Prostate gland (tissue), 2 donors: ENCODE results near the gene NUFIP1. TPM values are rescaled to one million over a fixed set of nuclear protein-coding genes. Genes with fewer than 3 reads are reported as not detected.

Experiments used
- DNase-seq: peaks from one replicate; pipeline ENCODE4 v3.0.0-alpha.2; 2019; ENCODE audit warnings: low spot score
- H3K27ac ChIP-seq, 2 donors: fragments of 200-600 bp; sonication (generic); 2 replicates each; pipeline ENCODE4 v1.5.1; 2017 to 2019
- H3K27me3 ChIP-seq: fragments of 200-600 bp; sonication (generic); replicated peaks from 2 replicates; pipeline ENCODE4 v1.5.1; 2019; ENCODE audit not compliant: insufficient read depth
- H3K36me3 ChIP-seq, 2 donors: fragments of 200-600 bp; sonication (generic); 1 replicate in 1 of 2; 2 replicates in 1 of 2; pipeline versions ENCODE4 v1.5.1 to v1.8.1; 2017 to 2019
- H3K4me1 ChIP-seq: fragments of 200-600 bp; sonication (generic); replicated peaks from 2 replicates; pipeline ENCODE4 v1.5.1; 2019
- H3K4me3 ChIP-seq, 2 donors: fragments of 200-600 bp; sonication (generic); 2 replicates each; pipeline ENCODE4 v1.5.1; 2017 to 2019
- H3K9me3 ChIP-seq: fragments of 200-600 bp; sonication (generic); 2 replicates; pipeline ENCODE4 v1.5.1; 2017
- CTCF ChIP-seq, 4 experiments: fragments of 200-600 bp in 2 of 4; fragments of 450-650 bp in 2 of 4; sonication (generic) in 2 of 4; IDR thresholded peaks; 1 replicate in 3 of 4; 2 replicates in 1 of 4; pipeline ENCODE4 v1.5.1; 2016 to 2019; ENCODE audit warnings: antibody characterized with exemption in 4 of 4, mild to moderate bottlenecking in 2 of 4, moderate library complexity in 2 of 4
- POLR2A ChIP-seq: fragments of 450-650 bp; IDR thresholded peaks from one replicate; pipeline ENCODE4 v1.6.1; 2016; ENCODE audit warnings: antibody characterized with exemption, mild to moderate bottlenecking
- POLR2AphosphoS5 ChIP-seq: sonication (generic); formaldehyde crosslinking; IDR thresholded peaks from one replicate; pipeline ENCODE4 v1.6.1; 2017; ENCODE audit warnings: antibody characterized with exemption
- WGBS: methylation state at CpG from one replicate; pipeline ENCODE4 v1.1.5; 2018; 5-methylcytosine and 5-hydroxymethylcytosine counted together
- intact Hi-C: fragments of 100-400 bp; cut with DNase I; formaldehyde crosslinking; loops from one replicate; pipeline ENCODE4 v1.14.2; 2022
- total RNA-seq, 2 donors: library from RNA; depleted of rRNA; stranded (reverse); fragments of >200 nt; gene quantifications; one replicate each; pipeline ENCODE4 v1.1.0, GENCODE V29; 2016

Gene NUFIP1
- total RNA-seq, 2 donors from 2014 or later = 3.5 to 6.5 TPM

DNA sequence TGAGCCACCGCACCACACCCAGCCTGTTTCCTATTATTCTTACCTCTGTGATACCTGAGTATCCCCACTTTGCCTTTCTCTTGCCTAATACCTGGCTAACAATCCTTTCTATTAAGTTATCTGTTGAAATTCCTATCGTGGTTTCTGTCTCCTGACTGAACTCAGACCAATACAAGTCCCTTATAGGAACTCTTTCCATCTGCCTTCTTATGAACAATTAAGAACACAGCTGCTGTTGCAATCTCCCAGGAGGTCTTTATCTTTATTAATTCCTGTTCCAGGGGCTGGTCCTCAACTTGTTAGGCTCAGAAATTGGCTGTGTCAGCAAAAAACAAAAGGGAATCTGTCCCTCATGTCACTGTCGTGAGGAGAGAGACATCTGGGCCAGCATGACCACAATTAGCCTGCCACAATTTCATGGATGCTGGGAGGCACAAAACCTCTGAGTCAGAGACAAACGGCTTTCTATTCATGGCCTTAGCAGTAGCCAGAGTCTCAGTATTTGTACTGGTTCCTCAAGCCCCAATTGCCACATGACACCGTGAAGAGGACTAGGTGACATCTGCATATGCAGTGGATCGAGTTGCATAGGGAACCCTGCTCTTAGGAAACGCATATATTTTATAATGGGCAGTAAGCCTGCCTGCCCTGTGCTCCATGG lies 58.2 kb downstream of the NUFIP1 start:
- intact Hi-C loops = no loop called here
- DNase-seq = no peak
- Histone ChIP-seq H3K4me3 (no peak overlapping the region), H3K27ac (no peak overlapping the region), H3K9me3 (no peaks in the 10 kb centered on the region), H3K36me3 (no peaks in the 10 kb centered on the region), H3K27me3 (no peaks in the 10 kb centered on the region), H3K4me1 (no peaks in the 10 kb centered on the region)
- WGBS = 79% methylated on average over 7 of the region's 7 CpGs
- no peak for TF ChIP-seq POLR2A
- no peak for TF ChIP-seq POLR2AphosphoS5
- TF ChIP-seq CTCF (IDR thresholded peaks at IDR 0.05) = no peak

DNA sequence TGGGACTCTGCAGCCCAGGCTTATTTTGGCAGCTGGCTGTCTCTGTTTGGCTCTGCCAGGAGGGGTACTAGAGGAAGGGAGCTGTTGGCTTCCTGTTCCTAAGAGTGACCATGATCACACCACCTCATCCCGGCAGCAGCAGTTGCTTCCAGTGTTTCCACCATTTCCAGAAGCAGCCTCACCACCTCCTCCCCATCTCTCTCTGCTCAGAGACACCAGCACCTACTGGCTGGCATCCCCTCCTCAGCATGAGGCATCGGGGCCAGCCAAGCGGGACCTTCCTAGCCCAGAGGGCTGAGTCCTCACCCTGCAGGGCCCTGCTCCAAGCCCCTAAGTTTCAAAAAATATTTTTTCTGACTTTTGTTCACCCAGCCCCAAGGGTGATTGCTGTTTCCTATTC lies 59.0 kb downstream of the NUFIP1 start:
- TF ChIP-seq POLR2A = no peak
- no peak for TF ChIP-seq POLR2AphosphoS5
- TF ChIP-seq CTCF (IDR thresholded peaks at IDR 0.05) = no peak
- no peaks in the 10 kb centered on the region for H3K36me3 ChIP-seq
- H3K9me3 ChIP-seq = no peaks in the 10 kb centered on the region
- intact Hi-C loops = no loop called here
- DNase-seq = no peak
- H3K27me3 ChIP-seq = no peaks in the 10 kb centered on the region
- no peaks in the 10 kb centered on the region for H3K4me1 ChIP-seq
- WGBS = 96% methylated on average over 3 of the region's 3 CpGs
- no peak overlapping the region for H3K27ac ChIP-seq
- no peak overlapping the region for H3K4me3 ChIP-seq

- Histone ChIP-seq H3K4me3 (no peak overlapping the region), H3K27me3 (no peaks in the 10 kb centered on the region), H3K9me3 (no peaks in the 10 kb centered on the region), H3K27ac (no peak overlapping the region), H3K4me1 (no peaks in the 10 kb centered on the region), H3K36me3 (no peaks in the 10 kb centered on the region)
- DNase-seq = no peak
- no peak for TF ChIP-seq POLR2AphosphoS5
- no peak for TF ChIP-seq POLR2A
- no peak for TF ChIP-seq CTCF (IDR thresholded peaks at IDR 0.05)
- intact Hi-C loops = no loop called here
- WGBS = 86% methylated on average over 3 of the region's 3 CpGs
These were observed 59.6 kb downstream of the NUFIP1 start for GRCh38 chr13:44929692-44930091.

GRCh38 chr13:44927968-44928367 lies 61.3 kb downstream of the NUFIP1 start:
- no peaks in the 10 kb centered on the region for H3K36me3 ChIP-seq
- H3K9me3 ChIP-seq = no peaks in the 10 kb centered on the region
- 55% methylated on average over 4 of the region's 4 CpGs for WGBS
- peak; percentile 16 for TF ChIP-seq POLR2AphosphoS5
- TF ChIP-seq CTCF (IDR thresholded peaks at IDR 0.05) = no peak
- H3K27ac ChIP-seq = peak overlapping the region in 1 of 2 donors; percentile 22
- intact Hi-C loops = no loop called here
- H3K4me1 ChIP-seq = no peaks in the 10 kb centered on the region
- H3K27me3 ChIP-seq = no peaks in the 10 kb centered on the region
- peak; percentile 39 for DNase-seq
- H3K4me3 ChIP-seq = no peak overlapping the region
